Activated CD4-positive, alpha-beta memory T cell treated with anti-CD3 and anti-CD28 coated beads for 36 hours (primary cell): ENCODE results near the gene NFE2L1. TPM values are rescaled to one million over a fixed set of nuclear protein-coding genes. Genes with fewer than 3 reads are reported as not detected.

Source experiments
- CTCF ChIA-PET: fragments of 350-600 bp; sonication (Branson Sonifier 250); formaldehyde crosslinking; loops from one replicate; lab custom pipeline; 2021; ENCODE audit warnings: antibody characterized with exemption, inconsistent platforms; lab: Charles Lee
- POLR2A ChIA-PET: fragments of 350-600 bp; sonication (Branson Sonifier 250); formaldehyde crosslinking; loops from one replicate; lab custom pipeline; 2021; ENCODE audit warnings: antibody characterized with exemption; lab: Charles Lee
- DNase-seq: peaks from one replicate; pipeline ENCODE4 v3.0.0-alpha.2; 2020
- H3K27ac Mint-ChIP-seq: one replicate; pipeline ENCODE4 v1.8.0; 2021; ENCODE audit warnings: mixed read lengths
- H3K27me3 Mint-ChIP-seq: one replicate; pipeline ENCODE4 v1.8.0; 2021; ENCODE audit warnings: mixed read lengths
- H3K36me3 Mint-ChIP-seq: one replicate; pipeline ENCODE4 v1.8.0; 2021; ENCODE audit warnings: mixed read lengths
- H3K4me1 Mint-ChIP-seq: one replicate; pipeline ENCODE4 v1.8.0; 2021; ENCODE audit warnings: low read depth, mixed read lengths
- H3K4me3 Mint-ChIP-seq: one replicate; pipeline ENCODE4 v1.8.0; 2021; ENCODE audit warnings: mild to moderate bottlenecking, mixed read lengths
- H3K9me3 Mint-ChIP-seq: one replicate; pipeline ENCODE4 v1.8.0; 2021; ENCODE audit warnings: mixed read lengths
- intact Hi-C: fragments of 100-400 bp; cut with micrococcal nuclease; formaldehyde crosslinking; loops from one replicate; pipeline ENCODE4 v1.15.1; 2023
- total RNA-seq, 2 experiments: library from RNA; stranded (reverse); gene quantifications; one replicate each; pipeline ENCODE4 v1.2.3, GENCODE V29; 2021

NFE2L1 gene
- total RNA-seq, 2 experiments from 2014 or later, result 82.4 to 84.1 TPM

DNA sequence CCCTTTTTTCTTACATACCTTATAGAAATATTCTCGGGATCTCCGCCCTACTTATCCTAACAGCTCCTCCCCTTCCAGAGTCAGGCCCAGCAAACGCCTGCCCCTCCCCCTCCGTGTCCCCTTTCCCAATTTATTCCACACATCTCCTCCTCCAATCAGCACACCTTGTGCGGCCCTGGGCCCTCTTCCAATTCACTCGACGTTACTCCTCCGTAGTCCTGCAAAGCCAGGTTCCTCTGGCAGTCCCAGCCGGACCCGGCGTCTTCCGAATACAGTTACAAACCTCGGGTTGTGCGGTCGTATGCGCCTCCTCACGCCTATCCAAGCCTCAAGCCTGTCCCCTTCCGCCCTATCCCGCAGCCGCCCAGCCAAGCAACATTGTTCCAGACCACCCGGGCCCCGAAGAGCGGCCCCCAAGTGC, 52.4 kb downstream of the NFE2L1 start:
- ChIA-PET CTCF (interaction anchor here (0.7 to 8.7 kb wide), 10 partner anchors 11 to 518 kb away, joined by 3 to 74 read pairs (median 4); partner anchors contain the start of genes CDK5RAP3 and NFE2L1), POLR2A (interaction anchor here (1.0 to 1.3 kb wide), 4 partner anchors 22 to 52 kb away, joined by 3 to 5 read pairs (median 3); no protein-coding TSS in a partner anchor)
- DNase-seq, result no peak
- peak overlapping the region; percentile 66 for H3K27ac Mint-ChIP-seq
- H3K27me3 Mint-ChIP-seq, result no peaks in the 10 kb centered on the region
- H3K4me1 Mint-ChIP-seq, result peaks cover 42% of the 10 kb centered on the region
- intact Hi-C loops, result loop anchor here (1.0 to 10.0 kb wide), 4 partner anchors 20 to 256 kb away; partner anchors contain the start of genes NFE2L1 and SCRN2
- peak overlapping the region; percentile 98 for H3K4me3 Mint-ChIP-seq
- H3K9me3 Mint-ChIP-seq, result peaks cover 8% of the 10 kb centered on the region
- H3K36me3 Mint-ChIP-seq, result peaks cover 2% of the 10 kb centered on the region

DNA sequence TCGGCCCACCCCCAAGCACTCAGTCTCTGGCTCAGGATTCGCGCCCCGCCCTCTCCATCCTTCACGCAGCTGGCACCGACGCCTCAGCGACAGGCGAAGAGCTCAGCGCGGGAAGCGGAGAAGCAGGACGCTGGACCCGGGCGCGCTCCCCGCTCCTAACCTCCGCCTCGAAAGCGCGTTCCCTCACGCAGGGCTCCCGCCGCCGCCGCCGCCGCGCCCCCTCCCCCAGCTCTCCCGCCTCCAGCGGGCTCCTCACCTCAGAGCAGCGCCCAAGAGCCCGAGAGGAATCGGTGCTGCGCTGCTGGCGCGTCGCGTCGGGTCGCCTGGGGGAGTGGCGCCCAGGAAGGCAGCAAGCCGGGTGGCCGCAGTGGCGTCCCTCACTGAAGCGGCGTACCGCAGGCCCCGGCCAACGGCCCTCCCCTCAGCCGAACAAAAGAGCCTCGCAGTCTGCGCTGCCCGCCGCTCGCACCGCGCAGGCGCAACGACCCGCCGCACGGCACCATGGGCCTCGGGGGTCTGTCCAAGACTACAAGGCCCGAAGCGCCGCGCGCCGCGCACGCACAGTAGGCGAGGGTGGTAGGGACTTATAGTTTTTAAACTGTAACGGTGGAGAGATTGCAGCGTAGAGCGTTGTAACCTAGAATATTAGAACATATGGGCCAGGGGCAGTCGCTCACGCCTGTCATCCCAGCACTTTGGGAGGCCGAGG, 53.0 kb downstream of the NFE2L1 start, which contains the start of gene CBX1:
Gene CBX1 (minus strand): TSS at position 467 of the 709 bp plus-strand sequence. CDS start 24,474 bp downstream, outside the sequence.
- ChIA-PET CTCF (interaction anchor here (0.7 to 8.7 kb wide), 10 partner anchors 10 to 517 kb away, joined by 3 to 74 read pairs (median 4); partner anchors contain the start of genes CDK5RAP3 and NFE2L1), POLR2A (interaction anchor here (1.0 to 1.3 kb wide), 4 partner anchors 22 to 52 kb away, joined by 3 to 5 read pairs (median 3); no protein-coding TSS in a partner anchor)
- peak; percentile 96 for DNase-seq
- Mint-ChIP-seq H3K4me1 (peaks cover 40% of the 10 kb centered on the region), H3K27ac (peak within 1 kb of the TSS; percentile 89), H3K27me3 (no peaks in the 10 kb centered on the region), H3K9me3 (peaks cover 8% of the 10 kb centered on the region), H3K4me3 (peak within 1 kb of the TSS; percentile 98), H3K36me3 (peaks cover 1% of the 10 kb centered on the region)
- intact Hi-C loops, result loop anchor here (1.0 to 10.0 kb wide), 4 partner anchors 20 to 256 kb away; partner anchors contain the start of genes NFE2L1 and SCRN2

DNA sequence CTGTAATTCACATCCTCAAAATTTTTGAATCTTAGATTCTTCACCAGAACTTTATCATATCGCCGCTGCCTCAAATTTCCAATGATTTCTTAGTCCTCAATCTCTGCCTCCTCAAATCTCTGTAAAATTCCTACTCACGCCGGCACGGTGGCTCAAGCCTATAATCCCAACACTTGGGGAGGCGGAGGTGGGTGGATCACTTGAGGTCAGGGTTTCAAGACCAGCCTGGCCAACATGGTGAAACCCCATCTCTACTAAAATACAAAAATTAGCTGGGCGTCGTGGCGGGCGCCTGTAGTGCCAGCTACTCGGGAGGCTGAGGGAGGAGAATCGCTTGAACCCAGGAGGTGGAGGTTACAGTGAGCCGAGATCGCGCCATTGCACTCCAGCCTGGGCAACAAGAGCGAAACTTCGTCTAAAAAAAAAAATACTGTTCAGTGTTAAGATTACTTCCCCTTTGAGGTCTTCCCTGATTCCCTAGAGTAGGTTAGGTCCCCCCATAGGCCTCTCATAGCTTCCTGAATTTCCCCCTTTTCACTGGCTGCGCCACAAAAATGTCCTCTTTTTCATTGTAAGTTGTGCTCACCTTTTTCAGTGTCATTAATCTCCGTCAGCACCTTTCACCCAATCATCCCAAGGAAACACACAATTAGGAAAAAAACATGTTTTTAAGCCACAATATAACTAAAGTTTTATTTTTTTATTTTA, 54.0 kb downstream of the NFE2L1 start:
- no peak for DNase-seq
- Mint-ChIP-seq H3K27ac (peak overlapping the region; percentile 40), H3K27me3 (no peaks in the 10 kb centered on the region), H3K36me3 (peaks cover 1% of the 10 kb centered on the region), H3K4me3 (peak overlapping the region; percentile 98), H3K4me1 (peaks cover 42% of the 10 kb centered on the region), H3K9me3 (peaks cover 8% of the 10 kb centered on the region)
- ChIA-PET CTCF (no interaction called here), POLR2A (no interaction called here)
- intact Hi-C loops, result loop anchor here (10.0 kb wide), 1 partner anchor 257 kb away; the partner anchor contains the start of gene SCRN2

DNA sequence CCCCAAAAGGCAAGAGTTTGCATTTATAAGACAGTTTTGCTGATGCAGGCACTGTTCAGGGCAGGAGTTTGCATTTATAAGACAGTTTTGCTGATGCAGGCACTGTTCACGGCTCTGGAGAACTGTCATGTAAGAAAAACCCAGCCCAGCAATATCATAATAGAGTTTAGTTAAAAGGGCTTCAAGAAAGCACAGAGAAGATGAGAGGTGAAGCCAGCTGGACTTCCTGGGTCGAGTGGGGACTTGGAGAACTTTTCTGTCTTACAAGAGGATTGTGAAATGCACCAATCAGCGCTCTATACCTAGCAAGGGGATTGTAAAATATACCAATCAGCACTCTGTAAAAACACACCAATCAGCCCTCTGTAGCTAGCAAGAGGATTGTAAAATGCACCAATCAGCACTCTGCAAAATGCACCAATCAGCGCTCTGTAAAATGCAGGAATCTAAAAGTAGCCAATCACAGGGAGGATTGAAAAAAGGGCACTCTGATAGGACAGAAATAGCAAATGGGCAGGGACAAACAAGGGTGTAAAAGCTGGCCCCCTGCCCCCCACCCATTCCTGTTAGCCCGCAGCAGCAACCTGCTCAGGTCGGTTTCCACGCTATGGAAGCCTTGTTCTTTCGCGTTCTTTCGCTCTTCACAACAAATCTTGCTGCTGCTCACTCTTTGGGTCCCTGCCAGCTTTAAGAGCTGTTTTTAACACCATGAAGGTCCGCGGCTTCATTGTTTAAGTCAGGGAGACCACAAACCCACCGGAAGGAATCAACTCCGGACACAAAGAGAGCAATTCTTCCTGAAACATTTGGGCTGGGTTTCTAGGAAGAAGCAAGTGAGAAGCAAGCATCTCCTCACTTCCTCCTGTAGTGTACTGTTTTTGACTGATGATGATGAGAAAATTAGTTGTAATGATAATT, 54.9 kb downstream of the NFE2L1 start:
- H3K9me3 Mint-ChIP-seq, result peaks cover 8% of the 10 kb centered on the region
- intact Hi-C loops, result loop anchor here (10.0 kb wide), 1 partner anchor 258 kb away; the partner anchor contains the start of gene SCRN2
- peak overlapping the region; percentile 40 for H3K27ac Mint-ChIP-seq
- H3K4me1 Mint-ChIP-seq, result peaks cover 39% of the 10 kb centered on the region
- peak overlapping the region; percentile 5 for H3K4me3 Mint-ChIP-seq
- peak; percentile 55 for DNase-seq
- ChIA-PET POLR2A (no interaction called here), CTCF (interaction anchor here (1.5 kb wide), 1 partner anchor 78 kb away, joined by 3 read pairs; no protein-coding TSS in a partner anchor)
- no peaks in the 10 kb centered on the region for H3K27me3 Mint-ChIP-seq
- H3K36me3 Mint-ChIP-seq, result peaks cover 3% of the 10 kb centered on the region

DNA sequence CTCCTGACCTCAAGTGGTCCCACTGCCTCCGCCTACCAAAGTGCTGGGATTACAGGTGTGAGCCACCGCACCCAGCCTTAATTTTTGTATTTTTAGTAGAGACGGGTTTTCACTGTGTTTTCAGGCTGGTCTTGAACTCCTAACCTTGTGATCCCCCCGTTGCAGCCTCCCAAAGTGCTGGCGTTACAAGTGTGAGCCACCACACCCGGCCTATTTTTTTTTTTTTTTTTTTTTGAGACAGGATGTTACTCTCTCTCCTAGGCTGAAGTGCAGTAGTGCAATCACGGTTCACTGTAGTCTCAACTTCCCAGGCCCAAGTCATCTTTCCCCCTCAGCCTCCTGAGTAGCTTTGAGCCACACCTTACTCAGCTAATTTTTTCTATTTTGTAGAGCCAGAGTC, 56.3 kb downstream of the NFE2L1 start:
- DNase-seq, result no peak
- H3K4me3 Mint-ChIP-seq, result no peak overlapping the region
- H3K36me3 Mint-ChIP-seq, result peaks cover 2% of the 10 kb centered on the region
- H3K4me1 Mint-ChIP-seq, result peaks cover 47% of the 10 kb centered on the region
- ChIA-PET CTCF (interaction anchor here (1.2 to 1.4 kb wide), 2 partner anchors 24 to 532 kb away, joined by 4 to 6 read pairs; no protein-coding TSS in a partner anchor), POLR2A (interaction anchor here (0.7 kb wide), 1 partner anchor 506 kb away, joined by 3 read pairs; no protein-coding TSS in a partner anchor)
- no peak overlapping the region for H3K27ac Mint-ChIP-seq
- no peaks in the 10 kb centered on the region for H3K27me3 Mint-ChIP-seq
- intact Hi-C loops, result loop anchor here (10.0 kb wide), 1 partner anchor 260 kb away; the partner anchor contains the start of gene SCRN2
- peaks cover 8% of the 10 kb centered on the region for H3K9me3 Mint-ChIP-seq

DNA sequence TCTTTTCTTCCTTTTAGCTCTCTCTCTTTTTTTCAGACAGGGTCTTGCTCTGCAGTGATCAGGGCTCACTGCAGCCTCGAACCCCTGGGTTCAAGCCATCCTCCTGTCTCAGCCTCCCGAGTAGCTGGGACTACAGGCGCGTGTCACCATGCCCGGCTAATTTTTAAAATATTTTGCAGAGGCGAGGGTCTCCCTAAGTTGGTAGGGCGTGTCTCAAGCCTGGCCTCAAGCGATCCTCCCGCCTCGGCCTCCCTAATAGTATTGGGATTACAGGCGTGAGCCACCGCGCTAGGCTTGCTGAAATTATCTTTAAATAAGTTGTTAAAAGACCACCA, 58.6 kb downstream of the NFE2L1 start:
- H3K4me1 Mint-ChIP-seq, result peaks cover 56% of the 10 kb centered on the region
- peak overlapping the region; percentile 97 for H3K27ac Mint-ChIP-seq
- peak overlapping the region; percentile 100 for H3K4me3 Mint-ChIP-seq
- ChIA-PET POLR2A (interaction anchor here (1.1 to 3.2 kb wide), 3 partner anchors 17 to 63 kb away, joined by 3 to 17 read pairs (median 3); partner anchors contain the start of gene NFE2L1), CTCF (interaction anchor here (0.7 to 3.0 kb wide), 10 partner anchors 11 to 777 kb away, joined by 3 to 12 read pairs (median 3); partner anchors contain the start of gene HOXB5)
- peaks cover 2% of the 10 kb centered on the region for H3K36me3 Mint-ChIP-seq
- DNase-seq, result no peak
- H3K9me3 Mint-ChIP-seq, result peaks cover 8% of the 10 kb centered on the region
- intact Hi-C loops, result loop anchor here (1.0 to 10.0 kb wide), 4 partner anchors 58 to 262 kb away; partner anchors contain the start of genes NFE2L1, PNPO, SCRN2 and SP2
- H3K27me3 Mint-ChIP-seq, result no peaks in the 10 kb centered on the region

DNA sequence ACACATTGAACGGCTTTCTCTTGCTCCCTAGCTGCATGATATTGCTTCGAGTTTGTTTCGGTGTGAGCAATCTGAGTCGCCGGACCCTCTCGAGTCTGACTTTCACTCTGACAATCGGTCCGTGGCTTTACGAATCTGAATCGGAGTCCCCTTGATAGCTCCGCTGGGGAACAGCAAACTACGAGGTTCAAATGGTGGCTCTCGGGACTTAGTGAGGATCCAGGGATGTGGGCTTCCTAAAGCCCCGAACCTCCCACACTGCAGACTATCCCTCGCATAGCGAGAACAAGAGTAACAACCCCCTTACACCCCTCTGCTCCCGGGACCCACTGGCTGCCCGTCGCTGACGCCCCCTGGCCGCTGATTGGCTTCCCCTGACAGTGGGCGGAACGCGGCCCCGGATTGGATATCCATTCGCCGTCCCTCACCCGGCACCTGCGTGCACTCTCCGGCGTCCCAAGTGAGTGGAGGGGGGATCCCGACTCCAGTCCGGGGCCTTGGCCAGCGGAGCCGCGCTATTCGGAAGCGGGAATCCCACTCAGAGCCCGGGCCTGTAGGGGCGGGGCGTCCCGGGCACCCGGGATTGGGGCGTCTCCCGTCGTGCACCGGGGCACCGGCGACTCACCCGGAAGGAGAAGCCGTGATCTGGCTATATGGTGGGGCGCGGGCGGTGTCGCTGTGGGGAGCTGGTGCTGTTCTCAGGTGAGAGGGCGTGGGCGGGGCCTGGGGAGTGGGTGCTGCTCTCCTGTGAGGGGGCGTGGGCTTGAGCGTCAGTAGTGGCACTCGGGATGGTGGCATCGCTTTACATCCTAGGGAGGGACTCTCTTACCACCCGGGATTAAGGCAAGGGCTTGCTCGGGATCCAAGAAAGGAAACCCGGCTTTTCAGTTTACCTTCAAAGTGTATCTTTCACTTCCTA, 59.2 kb downstream of the NFE2L1 start, which contains the start of gene SNX11:
Gene SNX11 (plus strand): TSS at position 630 of the 919 bp plus-strand sequence. CDS start 4,278 bp downstream, outside the sequence.
- H3K27ac Mint-ChIP-seq, result peak within 1 kb of the TSS; percentile 97
- H3K27me3 Mint-ChIP-seq, result no peaks in the 10 kb centered on the region
- POLR2A ChIA-PET, result interaction anchor here (0.6 to 3.2 kb wide), 5 partner anchors 16 to 173 kb away, joined by 3 to 17 read pairs (median 3); partner anchors contain the start of gene NFE2L1
- H3K4me3 Mint-ChIP-seq, result peak within 1 kb of the TSS; percentile 100
- H3K4me1 Mint-ChIP-seq, result peaks cover 59% of the 10 kb centered on the region
- CTCF ChIA-PET, result interaction anchor here (0.7 to 3.0 kb wide), 20 partner anchors 9 to 777 kb away, joined by 3 to 13 read pairs (median 4); partner anchors contain the start of genes COPZ2, HOXB5 and HOXB9
- intact Hi-C loops, result loop anchor here (1.0 to 10.0 kb wide), 4 partner anchors 59 to 263 kb away; partner anchors contain the start of genes NFE2L1, PNPO, SCRN2 and SP2
- H3K36me3 Mint-ChIP-seq, result peaks cover 8% of the 10 kb centered on the region
- DNase-seq, result peak; percentile 95
- peaks cover 8% of the 10 kb centered on the region for H3K9me3 Mint-ChIP-seq

DNA sequence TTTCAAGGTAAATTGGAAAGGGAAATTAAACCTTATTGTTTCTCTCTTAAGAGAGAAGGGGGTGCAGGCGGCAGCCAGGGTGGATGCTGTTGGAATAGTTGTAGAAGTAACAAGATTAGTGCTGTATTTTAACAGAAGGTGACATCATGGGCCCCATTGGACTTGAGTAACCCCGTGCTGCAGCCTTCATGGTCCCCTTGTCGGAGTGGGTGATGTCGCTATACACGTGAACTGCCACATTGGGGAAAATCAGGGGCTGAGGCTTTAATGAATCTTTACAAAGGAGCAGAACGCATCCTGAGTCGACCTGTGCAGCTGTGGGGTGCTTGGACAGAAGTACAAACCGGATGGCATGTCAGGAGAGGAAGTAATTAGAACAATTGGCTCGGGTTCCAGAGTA, 62.6 kb downstream of the NFE2L1 start:
- intact Hi-C loops, result no loop called here
- ChIA-PET CTCF (interaction anchor here (0.7 to 2.9 kb wide), 2 partner anchors 31 to 50 kb away, joined by 3 to 12 read pairs; no protein-coding TSS in a partner anchor), POLR2A (no interaction called here)
- Mint-ChIP-seq H3K4me1 (peaks cover 58% of the 10 kb centered on the region), H3K27me3 (no peaks in the 10 kb centered on the region), H3K27ac (peak overlapping the region; percentile 83), H3K9me3 (no peaks in the 10 kb centered on the region), H3K4me3 (peak overlapping the region; percentile 4), H3K36me3 (peaks cover 15% of the 10 kb centered on the region)
- DNase-seq, result no peak
